Lower leg skin (tissue), 3 donors: ENCODE measurements around the gene SH3GLB2.

Experiments
- POLR2A ChIP-seq, 2 donors: fragments of 450-650 bp; IDR thresholded peaks; one replicate each; pipeline ENCODE4 v1.6.1; 2016 to 2017; ENCODE audit warnings: antibody characterized with exemption in 2 of 2, mild to moderate bottlenecking in 1 of 2, moderate library complexity in 1 of 2
- TF ChIP-seq, protein P1 (sequence below), 3 donors: fragments of 450-650 bp; IDR thresholded peaks; one replicate each; pipeline ENCODE4 v1.5.1; 2016; ENCODE audit warnings: antibody characterized with exemption in 3 of 3, mild to moderate bottlenecking in 3 of 3, moderate library complexity in 2 of 3

GRCh38 chr9:129013674-129014073, 14.5 kb downstream of the SH3GLB2 start:
- TF ChIP-seq, protein P1, sequence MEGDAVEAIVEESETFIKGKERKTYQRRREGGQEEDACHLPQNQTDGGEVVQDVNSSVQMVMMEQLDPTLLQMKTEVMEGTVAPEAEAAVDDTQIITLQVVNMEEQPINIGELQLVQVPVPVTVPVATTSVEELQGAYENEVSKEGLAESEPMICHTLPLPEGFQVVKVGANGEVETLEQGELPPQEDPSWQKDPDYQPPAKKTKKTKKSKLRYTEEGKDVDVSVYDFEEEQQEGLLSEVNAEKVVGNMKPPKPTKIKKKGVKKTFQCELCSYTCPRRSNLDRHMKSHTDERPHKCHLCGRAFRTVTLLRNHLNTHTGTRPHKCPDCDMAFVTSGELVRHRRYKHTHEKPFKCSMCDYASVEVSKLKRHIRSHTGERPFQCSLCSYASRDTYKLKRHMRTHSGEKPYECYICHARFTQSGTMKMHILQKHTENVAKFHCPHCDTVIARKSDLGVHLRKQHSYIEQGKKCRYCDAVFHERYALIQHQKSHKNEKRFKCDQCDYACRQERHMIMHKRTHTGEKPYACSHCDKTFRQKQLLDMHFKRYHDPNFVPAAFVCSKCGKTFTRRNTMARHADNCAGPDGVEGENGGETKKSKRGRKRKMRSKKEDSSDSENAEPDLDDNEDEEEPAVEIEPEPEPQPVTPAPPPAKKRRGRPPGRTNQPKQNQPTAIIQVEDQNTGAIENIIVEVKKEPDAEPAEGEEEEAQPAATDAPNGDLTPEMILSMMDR (IDR thresholded peaks at IDR 0.05): no peak
- TF ChIP-seq POLR2A (IDR thresholded peaks at IDR 0.05): no peak
